ENCODE measurements around the gene CFAP221. TPM values are rescaled to one million over a fixed set of nuclear protein-coding genes. Genes with fewer than 3 reads are reported as not detected.
A peak's percentile ranks its signal among the peaks of the same experiment; 100 is the strongest.

Gene CFAP221
- total RNA-seq, 2 donors from 2014 or later: not detected

- no peak for ATAC-seq (replicated peaks)
- Mint-ChIP-seq H3K4me3 (no peak overlapping the region), H3K27ac (no peak overlapping the region), H3K4me1 (peaks cover 5% of the 10 kb centered on the region), H3K36me3 (ENCODE audit: low read depth) (no peaks in the 10 kb centered on the region), H3K9me3 (no peaks in the 10 kb centered on the region), H3K27me3 (peaks cover 8% of the 10 kb centered on the region)
Measured at GRCh38 chr2:119659601-119660342, 115.5 kb downstream of the CFAP221 start.

GRCh38 chr2:119660343-119660658, 116.1 kb downstream of the CFAP221 start:
- Mint-ChIP-seq H3K36me3 (ENCODE audit: low read depth) (no peaks in the 10 kb centered on the region), H3K27me3 (peaks cover 6% of the 10 kb centered on the region), H3K4me3 (no peak overlapping the region), H3K4me1 (peaks cover 5% of the 10 kb centered on the region), H3K9me3 (no peaks in the 10 kb centered on the region), H3K27ac (no peak overlapping the region)
- ATAC-seq (replicated peaks): no peak

- no peak overlapping the region for H3K27ac Mint-ChIP-seq
- no peak overlapping the region for H3K4me3 Mint-ChIP-seq
- ATAC-seq (replicated peaks): no peak
- H3K27me3 Mint-ChIP-seq: peaks cover 3% of the 10 kb centered on the region
- no peaks in the 10 kb centered on the region for H3K36me3 Mint-ChIP-seq (ENCODE audit: low read depth)
- H3K9me3 Mint-ChIP-seq: no peaks in the 10 kb centered on the region
- H3K4me1 Mint-ChIP-seq: peaks cover 5% of the 10 kb centered on the region
Measured at GRCh38 chr2:119662297-119662696, 118.0 kb downstream of the CFAP221 start.

- Mint-ChIP-seq H3K27me3 (no peaks in the 10 kb centered on the region), H3K36me3 (ENCODE audit: low read depth) (no peaks in the 10 kb centered on the region), H3K4me1 (no peaks in the 10 kb centered on the region), H3K27ac (no peak overlapping the region), H3K9me3 (no peaks in the 10 kb centered on the region), H3K4me3 (no peak overlapping the region)
- no peak for ATAC-seq (replicated peaks)
Measured at GRCh38 chr2:119668546-119668945, 124.3 kb downstream of the CFAP221 start.

GRCh38 chr2:119671016-119671415, 126.8 kb downstream of the CFAP221 start:
- H3K27me3 Mint-ChIP-seq: no peaks in the 10 kb centered on the region
- H3K4me1 Mint-ChIP-seq: no peaks in the 10 kb centered on the region
- no peaks in the 10 kb centered on the region for H3K9me3 Mint-ChIP-seq
- no peak overlapping the region for H3K4me3 Mint-ChIP-seq
- ATAC-seq (replicated peaks): no peak
- H3K36me3 Mint-ChIP-seq (ENCODE audit: low read depth): no peaks in the 10 kb centered on the region
- H3K27ac Mint-ChIP-seq: no peak overlapping the region

GRCh38 chr2:119671752-119672151, 127.5 kb downstream of the CFAP221 start:
- Mint-ChIP-seq H3K27me3 (no peaks in the 10 kb centered on the region), H3K9me3 (no peaks in the 10 kb centered on the region), H3K36me3 (ENCODE audit: low read depth) (no peaks in the 10 kb centered on the region), H3K4me3 (no peak overlapping the region), H3K4me1 (no peaks in the 10 kb centered on the region), H3K27ac (no peak overlapping the region)
- ATAC-seq (replicated peaks): no peak

GRCh38 chr2:119672161-119672862, 128.1 kb downstream of the CFAP221 start:
- H3K9me3 Mint-ChIP-seq: no peaks in the 10 kb centered on the region

GRCh38 chr2:119673796-119674195, 129.5 kb downstream of the CFAP221 start:
- H3K27ac Mint-ChIP-seq: no peak overlapping the region
- ATAC-seq (replicated peaks): no peak
- H3K4me1 Mint-ChIP-seq: peaks cover 4% of the 10 kb centered on the region
- H3K9me3 Mint-ChIP-seq: no peaks in the 10 kb centered on the region
- H3K4me3 Mint-ChIP-seq: no peak overlapping the region
- no peaks in the 10 kb centered on the region for H3K36me3 Mint-ChIP-seq (ENCODE audit: low read depth)
- no peaks in the 10 kb centered on the region for H3K27me3 Mint-ChIP-seq

More at GRCh38 chr2:119672161-119672862, 128.1 kb downstream of the CFAP221 start:
- no peaks in the 10 kb centered on the region for H3K4me1 Mint-ChIP-seq
- no peak overlapping the region for H3K27ac Mint-ChIP-seq
- H3K4me3 Mint-ChIP-seq: no peak overlapping the region
- ATAC-seq (replicated peaks): no peak
- no peaks in the 10 kb centered on the region for H3K36me3 Mint-ChIP-seq (ENCODE audit: low read depth)
- H3K27me3 Mint-ChIP-seq: no peaks in the 10 kb centered on the region

- Mint-ChIP-seq H3K27me3 (no peaks in the 10 kb centered on the region), H3K36me3 (ENCODE audit: low read depth) (no peaks in the 10 kb centered on the region), H3K9me3 (no peaks in the 10 kb centered on the region), H3K4me1 (peaks cover 8% of the 10 kb centered on the region), H3K4me3 (no peak overlapping the region), H3K27ac (no peak overlapping the region)
- ATAC-seq (replicated peaks): no peak
Measured at GRCh38 chr2:119674711-119675500, 130.7 kb downstream of the CFAP221 start.

- H3K27ac Mint-ChIP-seq: peak overlapping the region; percentile 83
- ATAC-seq (replicated peaks): peak; percentile 8
Measured at GRCh38 chr2:119678021-119678656, 133.9 kb downstream of the CFAP221 start.

GRCh38 chr2:119679526-119679837, 135.2 kb downstream of the CFAP221 start:
- no peaks in the 10 kb centered on the region for H3K36me3 Mint-ChIP-seq (ENCODE audit: low read depth)
- H3K27me3 Mint-ChIP-seq: no peaks in the 10 kb centered on the region
- H3K27ac Mint-ChIP-seq: peak overlapping the region; percentile 83
- H3K9me3 Mint-ChIP-seq: no peaks in the 10 kb centered on the region
- H3K4me1 Mint-ChIP-seq: peaks cover 30% of the 10 kb centered on the region
- no peak for ATAC-seq (replicated peaks)
- peak overlapping the region; percentile 90 for H3K4me3 Mint-ChIP-seq

More at GRCh38 chr2:119678021-119678656, 133.9 kb downstream of the CFAP221 start:
- H3K9me3 Mint-ChIP-seq: no peaks in the 10 kb centered on the region
- no peaks in the 10 kb centered on the region for H3K36me3 Mint-ChIP-seq (ENCODE audit: low read depth)
- peaks cover 23% of the 10 kb centered on the region for H3K4me1 Mint-ChIP-seq
- H3K27me3 Mint-ChIP-seq: no peaks in the 10 kb centered on the region
- peak overlapping the region; percentile 90 for H3K4me3 Mint-ChIP-seq

GRCh38 chr2:119679846-119680245, 135.6 kb downstream of the CFAP221 start:
- H3K27me3 Mint-ChIP-seq: no peaks in the 10 kb centered on the region
- H3K4me1 Mint-ChIP-seq: peaks cover 30% of the 10 kb centered on the region
- H3K36me3 Mint-ChIP-seq (ENCODE audit: low read depth): no peaks in the 10 kb centered on the region
- no peaks in the 10 kb centered on the region for H3K9me3 Mint-ChIP-seq
- H3K27ac Mint-ChIP-seq: peak overlapping the region; percentile 83
- peak overlapping the region; percentile 90 for H3K4me3 Mint-ChIP-seq
- ATAC-seq (replicated peaks): no peak

- no peak for ATAC-seq (replicated peaks)
- peaks cover 30% of the 10 kb centered on the region for H3K4me1 Mint-ChIP-seq
- peak overlapping the region; percentile 90 for H3K4me3 Mint-ChIP-seq
- H3K27me3 Mint-ChIP-seq: no peaks in the 10 kb centered on the region
- no peak overlapping the region for H3K27ac Mint-ChIP-seq
- no peaks in the 10 kb centered on the region for H3K9me3 Mint-ChIP-seq
- no peaks in the 10 kb centered on the region for H3K36me3 Mint-ChIP-seq (ENCODE audit: low read depth)
Measured at GRCh38 chr2:119680457-119681202, 136.4 kb downstream of the CFAP221 start.
